Uterus (tissue), 2 donors: ENCODE measurements around the gene KLK10.

Source experiments
- CTCF ChIP-seq, 4 experiments: fragments of 200-600 bp in 2 of 4; fragments of 450-650 bp in 2 of 4; sonication (generic) in 2 of 4; IDR thresholded peaks; one replicate each; pipeline ENCODE4 v1.5.1; 2016 to 2019; ENCODE audit warnings: antibody characterized with exemption in 4 of 4, mild to moderate bottlenecking in 2 of 4, moderate library complexity in 1 of 4
- POLR2A ChIP-seq, 2 donors: fragments of 450-650 bp; IDR thresholded peaks; one replicate each; pipeline ENCODE4 v1.6.1; 2016; ENCODE audit warnings: antibody characterized with exemption in 2 of 2, mild to moderate bottlenecking in 1 of 2, moderate library complexity in 1 of 2

DNA sequence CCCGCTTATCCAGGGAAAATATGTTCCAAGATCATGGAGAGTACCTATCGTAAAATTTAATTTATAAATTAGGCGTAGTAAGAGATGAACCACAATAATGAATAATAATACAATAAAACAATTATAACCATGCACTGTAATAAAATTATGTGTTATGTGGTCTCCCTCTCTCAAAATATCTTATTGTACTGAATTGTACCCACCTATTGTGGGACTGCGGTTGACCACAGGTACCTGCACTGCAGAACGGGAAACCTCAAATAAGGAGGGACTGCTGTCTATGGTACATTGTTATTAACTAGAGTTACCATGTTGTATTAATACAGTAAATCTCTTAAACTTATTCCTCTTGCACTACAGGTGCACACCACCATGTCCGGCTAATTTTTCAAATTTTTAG is 20.6 kb upstream of the KLK10 start:
- no peak for TF ChIP-seq CTCF (IDR thresholded peaks at IDR 0.05)
- TF ChIP-seq POLR2A (IDR thresholded peaks at IDR 0.05): no peak
